CD4-positive, alpha-beta memory T cell (primary cell): ENCODE data around the gene EYA2. TPM values are rescaled to one million over a fixed set of nuclear protein-coding genes. Genes with fewer than 3 reads are reported as not detected.

Experiments
- CTCF ChIA-PET: fragments of 350-600 bp; sonication (Branson Sonifier 250); formaldehyde crosslinking; loops from one replicate; lab custom pipeline; 2021; ENCODE audit warnings: inconsistent platforms; ENCODE audit not compliant: partially characterized antibody; lab: Charles Lee
- POLR2A ChIA-PET: fragments of 350-600 bp; sonication (Branson Sonifier 250); formaldehyde crosslinking; loops from one replicate; lab custom pipeline; 2021; ENCODE audit not compliant: partially characterized antibody; lab: Charles Lee
- DNase-seq, 5 donors: peaks; one replicate each; pipeline versions ENCODE4 v3.0.0 to v3.0.0-alpha.2; 2020 to 2022; ENCODE audit warnings: mixed read lengths in 1 of 5
- H3K27ac ChIP-seq: one replicate; pipeline ENCODE4 v1.7.0; 2013; ENCODE audit warnings: low read depth, low read length
- H3K27me3 ChIP-seq: 2 replicates; pipeline ENCODE4 v1.7.0; 2013; ENCODE audit warnings: mild to moderate bottlenecking, low read length, moderate library complexity; ENCODE audit not compliant: insufficient read depth
- H3K36me3 ChIP-seq: 2 replicates; pipeline ENCODE4 v1.7.0; 2013; ENCODE audit warnings: mild to moderate bottlenecking, low read length, moderate library complexity; ENCODE audit not compliant: insufficient read depth
- H3K4me1 ChIP-seq: 2 replicates; pipeline ENCODE4 v1.7.0; 2013; ENCODE audit warnings: mild to moderate bottlenecking, low read length, moderate library complexity; ENCODE audit not compliant: insufficient read depth
- H3K4me3 ChIP-seq, 2 donors: one replicate each; pipeline ENCODE4 v1.7.0; 2013; ENCODE audit warnings: low read length in 2 of 2, mild to moderate bottlenecking in 1 of 2
- H3K9me3 ChIP-seq, 2 donors: one replicate each; pipeline ENCODE4 v1.7.0; 2013; ENCODE audit warnings: low read length in 2 of 2, control low read depth in 1 of 2; ENCODE audit not compliant: control insufficient read depth in 1 of 2
- H3K27ac Mint-ChIP-seq, 7 donors: one replicate each; pipeline ENCODE4 v1.8.0; 2020 to 2021; ENCODE audit warnings: mixed read lengths in 7 of 7, mild to moderate bottlenecking in 6 of 7, inconsistent platforms in 3 of 7, moderate library complexity in 3 of 7
- H3K27me3 Mint-ChIP-seq, 2 donors: one replicate each; pipeline ENCODE4 v1.8.0; 2020 to 2021; ENCODE audit warnings: mixed read lengths in 2 of 2
- H3K36me3 Mint-ChIP-seq, 2 donors: one replicate each; pipeline ENCODE4 v1.8.0; 2020 to 2021; ENCODE audit warnings: mixed read lengths in 2 of 2, inconsistent platforms in 1 of 2, mild to moderate bottlenecking in 1 of 2
- H3K4me1 Mint-ChIP-seq, 4 donors: one replicate each; pipeline ENCODE4 v1.8.0; 2020 to 2021; ENCODE audit warnings: mixed read lengths in 4 of 4, mild to moderate bottlenecking in 1 of 4
- H3K4me3 Mint-ChIP-seq, 8 donors: one replicate each; pipeline ENCODE4 v1.8.0; 2020 to 2021; ENCODE audit warnings: mixed read lengths in 8 of 8, mild to moderate bottlenecking in 7 of 8, moderate library complexity in 6 of 8, inconsistent platforms in 3 of 8
- H3K9me3 Mint-ChIP-seq, 8 donors: one replicate each; pipeline ENCODE4 v1.8.0; 2020 to 2021; ENCODE audit warnings: mixed read lengths in 8 of 8, mild to moderate bottlenecking in 5 of 8, inconsistent platforms in 3 of 8, moderate library complexity in 1 of 8
- intact Hi-C: fragments of 100-400 bp; cut with micrococcal nuclease; formaldehyde crosslinking; loops from one replicate; pipeline ENCODE4 v1.15.1; 2023
- polyA plus RNA-seq, 2 donors: library from polyadenylated mRNA; unstranded; fragments of 300-500 nt; fragmentation: Illumina TruSeq; gene quantifications; one replicate each; pipeline ENCODE4 v1.2.3, GENCODE V29; 2021
- total RNA-seq, 2 experiments: library from RNA; stranded (reverse); gene quantifications; one replicate each; pipeline ENCODE4 v1.2.3, GENCODE V29; 2021

The EYA2 gene
- total and polyA plus RNA-seq, 4 experiments from 2014 or later, result not detected

DNA sequence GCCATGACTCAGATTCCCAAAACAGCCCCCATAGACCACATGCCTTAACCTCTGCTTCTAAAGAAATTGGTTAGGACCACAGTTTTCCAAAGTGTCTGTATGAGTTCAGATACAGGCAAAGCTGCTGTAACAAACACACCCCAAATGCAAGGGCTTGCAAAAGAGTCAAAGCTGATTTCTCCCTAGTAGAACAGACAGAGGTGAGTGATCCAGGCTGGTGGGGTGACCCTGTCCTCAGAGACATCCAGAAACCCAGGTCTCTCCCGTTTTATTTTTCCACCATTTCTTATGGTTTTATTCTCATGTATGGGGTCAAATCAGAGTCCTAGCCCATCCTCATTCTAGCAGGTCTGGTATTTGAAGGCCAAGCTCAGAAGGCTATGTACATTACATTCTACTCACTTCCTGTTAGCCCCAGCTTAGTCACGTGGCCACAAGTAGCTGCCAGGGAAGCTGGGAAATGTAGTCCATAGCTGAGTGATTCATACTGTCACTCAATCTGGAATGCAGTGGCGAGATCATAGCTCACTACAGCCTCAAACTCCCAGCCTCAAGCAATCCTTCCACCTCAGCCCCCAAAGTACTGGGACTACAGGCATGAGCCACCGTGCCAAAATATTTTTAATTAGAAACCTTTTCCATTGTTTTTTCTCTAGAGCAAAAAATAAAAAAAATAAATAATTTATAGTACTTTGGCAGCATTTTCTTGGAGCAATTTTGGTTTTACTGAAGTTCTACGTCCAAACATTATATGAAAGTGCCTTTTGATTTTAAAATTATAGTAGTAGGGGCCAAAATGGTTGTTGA is 286.6 kb downstream of the EYA2 start:
- Mint-ChIP-seq H3K27ac (no peak overlapping the region), H3K4me3 (no peak overlapping the region), H3K4me1 (peaks cover 0 to 5% (median 2%) of the 10 kb centered on the region in 4 donors), H3K9me3 (peaks cover 0 to 3% (median 0%) of the 10 kb centered on the region in 8 donors), H3K36me3 (no peaks in the 10 kb centered on the region), H3K27me3 (peaks cover 0 to 3% of the 10 kb centered on the region in 2 donors)
- H3K27ac ChIP-seq, result no peak overlapping the region
- no peaks in the 10 kb centered on the region for H3K9me3 ChIP-seq
- ChIA-PET CTCF (interaction anchor here (0.6 kb wide), 1 partner anchor 120 kb away, joined by 3 read pairs; no protein-coding TSS in a partner anchor), POLR2A (no interaction called here)
- DNase-seq, result no peak
- H3K4me1 ChIP-seq, result no peaks in the 10 kb centered on the region
- no peaks in the 10 kb centered on the region for H3K36me3 ChIP-seq
- intact Hi-C loops, result no loop called here
- H3K27me3 ChIP-seq, result no peaks in the 10 kb centered on the region
- no peak overlapping the region for H3K4me3 ChIP-seq

DNA sequence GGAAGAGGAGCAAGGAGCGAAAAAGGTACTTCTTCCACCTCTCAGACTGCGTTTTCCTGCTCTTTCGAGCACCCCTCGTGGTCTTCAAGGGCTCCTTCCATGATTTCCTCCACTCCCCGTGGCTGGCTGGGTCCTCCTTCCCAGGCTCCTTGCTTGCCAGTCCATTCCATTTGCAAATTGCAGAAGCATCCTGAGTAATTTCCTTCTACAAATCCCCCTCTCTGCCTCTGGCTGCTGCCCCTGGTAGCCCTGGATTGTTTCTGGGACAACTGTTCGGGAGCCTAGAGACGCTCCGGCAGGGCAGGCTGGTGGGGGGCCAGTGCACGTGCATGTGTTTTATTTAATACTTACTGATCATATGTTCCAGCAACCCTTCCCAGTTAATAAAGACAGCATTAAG is 288.7 kb downstream of the EYA2 start:
- peaks cover 1 to 12% (median 6%) of the 10 kb centered on the region in 4 donors for H3K4me1 Mint-ChIP-seq
- no peaks in the 10 kb centered on the region for H3K27me3 ChIP-seq
- H3K4me3 ChIP-seq, result no peak overlapping the region
- no peaks in the 10 kb centered on the region for H3K36me3 ChIP-seq
- no peaks in the 10 kb centered on the region for H3K9me3 ChIP-seq
- H3K9me3 Mint-ChIP-seq, result no peaks in the 10 kb centered on the region
- H3K4me1 ChIP-seq, result peaks cover 12% of the 10 kb centered on the region
- H3K27ac ChIP-seq, result no peak overlapping the region
- POLR2A ChIA-PET, result no interaction called here
- no peak overlapping the region for H3K4me3 Mint-ChIP-seq
- CTCF ChIA-PET, result no interaction called here
- intact Hi-C loops, result no loop called here
- no peak for DNase-seq
- no peak overlapping the region for H3K27ac Mint-ChIP-seq
- no peaks in the 10 kb centered on the region for H3K36me3 Mint-ChIP-seq
- H3K27me3 Mint-ChIP-seq, result peaks cover 2 to 4% of the 10 kb centered on the region in 2 donors

- H3K36me3 Mint-ChIP-seq, result no peaks in the 10 kb centered on the region
- H3K4me1 Mint-ChIP-seq, result peaks cover 6 to 19% (median 13%) of the 10 kb centered on the region in 4 donors
- peak; percentile 11 to 62 (median 24) for DNase-seq
- Histone ChIP-seq H3K27ac (no peak overlapping the region), H3K9me3 (no peaks in the 10 kb centered on the region), H3K27me3 (no peaks in the 10 kb centered on the region), H3K4me1 (peaks cover 17% of the 10 kb centered on the region), H3K36me3 (no peaks in the 10 kb centered on the region), H3K4me3 (no peak overlapping the region)
- ChIA-PET POLR2A (no interaction called here), CTCF (no interaction called here)
- H3K9me3 Mint-ChIP-seq, result no peaks in the 10 kb centered on the region
- H3K27me3 Mint-ChIP-seq, result peaks cover 6 to 7% of the 10 kb centered on the region in 2 donors
- intact Hi-C loops, result no loop called here
- no peak overlapping the region for H3K4me3 Mint-ChIP-seq
- peak overlapping the region in 2 of 7 donors; percentile 32 to 33 for H3K27ac Mint-ChIP-seq
Measured at GRCh38 chr20:47187450-47188195, 293.0 kb downstream of the EYA2 start.

GRCh38 chr20:47188540-47188939 is 293.9 kb downstream of the EYA2 start:
- CTCF ChIA-PET, result interaction anchor here (1.3 kb wide), 2 partner anchors 10 to 196 kb away, joined by 6 to 7 read pairs; no protein-coding TSS in a partner anchor
- Histone ChIP-seq H3K27ac (no peak overlapping the region), H3K27me3 (no peaks in the 10 kb centered on the region), H3K36me3 (no peaks in the 10 kb centered on the region), H3K4me3 (no peak overlapping the region), H3K4me1 (peaks cover 17% of the 10 kb centered on the region), H3K9me3 (no peaks in the 10 kb centered on the region)
- H3K27ac Mint-ChIP-seq, result peak overlapping the region in 3 of 7 donors; percentile 21 to 68 (median 33)
- DNase-seq, result peak in 4 of 5 donors; percentile 15 to 39 (median 31)
- POLR2A ChIA-PET, result no interaction called here
- H3K9me3 Mint-ChIP-seq, result no peaks in the 10 kb centered on the region
- H3K27me3 Mint-ChIP-seq, result peaks cover 6 to 7% of the 10 kb centered on the region in 2 donors
- no peaks in the 10 kb centered on the region for H3K36me3 Mint-ChIP-seq
- intact Hi-C loops, result no loop called here
- peaks cover 6 to 19% (median 13%) of the 10 kb centered on the region in 4 donors for H3K4me1 Mint-ChIP-seq
- H3K4me3 Mint-ChIP-seq, result peak overlapping the region in 4 of 8 donors; percentile 18 to 68 (median 52)

DNA sequence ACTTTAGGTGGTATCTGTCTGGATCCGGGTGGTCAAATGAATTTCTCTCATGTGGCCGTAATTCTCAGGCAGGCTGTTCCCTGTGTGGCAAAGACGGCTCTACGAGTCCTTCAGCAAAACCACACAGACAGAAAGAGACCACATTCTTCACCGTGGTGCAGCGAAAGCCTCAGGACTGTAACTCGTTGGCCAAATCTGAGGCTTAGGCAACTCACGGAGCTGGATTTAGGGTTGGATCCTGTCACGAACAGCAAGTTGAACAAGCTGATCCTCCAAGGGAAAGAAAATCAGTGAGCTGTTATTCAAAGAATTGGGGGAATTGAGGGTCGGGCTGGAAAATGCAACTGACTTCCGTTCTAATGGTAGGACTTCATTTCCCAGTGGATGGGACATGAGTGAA is 294.4 kb downstream of the EYA2 start:
- H3K9me3 ChIP-seq, result no peaks in the 10 kb centered on the region
- no peak overlapping the region for H3K4me3 Mint-ChIP-seq

GRCh38 chr20:47191074-47191673 is 296.5 kb downstream of the EYA2 start:
- Mint-ChIP-seq H3K4me3 (no peak overlapping the region), H3K9me3 (no peaks in the 10 kb centered on the region), H3K27ac (no peak overlapping the region), H3K4me1 (peaks cover 6 to 19% (median 10%) of the 10 kb centered on the region in 4 donors), H3K27me3 (peaks cover 4 to 7% of the 10 kb centered on the region in 2 donors), H3K36me3 (no peaks in the 10 kb centered on the region)
- no peak for DNase-seq
- POLR2A ChIA-PET, result no interaction called here
- no peaks in the 10 kb centered on the region for H3K36me3 ChIP-seq
- peaks cover 17% of the 10 kb centered on the region for H3K4me1 ChIP-seq
- intact Hi-C loops, result no loop called here
- no peaks in the 10 kb centered on the region for H3K9me3 ChIP-seq
- CTCF ChIA-PET, result no interaction called here
- no peaks in the 10 kb centered on the region for H3K27me3 ChIP-seq
- H3K4me3 ChIP-seq, result no peak overlapping the region
- H3K27ac ChIP-seq, result no peak overlapping the region

More for the DNA sequence above, 294.4 kb downstream of the EYA2 start:
- peaks cover 4 to 7% of the 10 kb centered on the region in 2 donors for H3K27me3 Mint-ChIP-seq
- intact Hi-C loops, result no loop called here
- H3K36me3 Mint-ChIP-seq, result no peaks in the 10 kb centered on the region
- Histone ChIP-seq H3K4me3 (no peak overlapping the region), H3K36me3 (no peaks in the 10 kb centered on the region), H3K27me3 (no peaks in the 10 kb centered on the region), H3K27ac (no peak overlapping the region), H3K4me1 (peaks cover 17% of the 10 kb centered on the region)
- ChIA-PET POLR2A (no interaction called here), CTCF (interaction anchor here (0.7 to 1.3 kb wide), 3 partner anchors 10 to 195 kb away, joined by 3 to 7 read pairs (median 6); no protein-coding TSS in a partner anchor)
- peaks cover 6 to 19% (median 13%) of the 10 kb centered on the region in 4 donors for H3K4me1 Mint-ChIP-seq
- H3K9me3 Mint-ChIP-seq, result no peaks in the 10 kb centered on the region
- DNase-seq, result no peak
- H3K27ac Mint-ChIP-seq, result peak overlapping the region in 1 of 7 donors; percentile 33

- Histone ChIP-seq H3K27me3 (no peaks in the 10 kb centered on the region), H3K9me3 (no peaks in the 10 kb centered on the region), H3K4me3 (no peak overlapping the region), H3K36me3 (no peaks in the 10 kb centered on the region), H3K4me1 (peaks cover 17% of the 10 kb centered on the region), H3K27ac (no peak overlapping the region)
- no peak overlapping the region for H3K27ac Mint-ChIP-seq
- no peaks in the 10 kb centered on the region for H3K9me3 Mint-ChIP-seq
- ChIA-PET CTCF (no interaction called here), POLR2A (no interaction called here)
- peaks cover 4 to 7% of the 10 kb centered on the region in 2 donors for H3K27me3 Mint-ChIP-seq
- H3K36me3 Mint-ChIP-seq, result no peaks in the 10 kb centered on the region
- no peak overlapping the region for H3K4me3 Mint-ChIP-seq
- intact Hi-C loops, result no loop called here
- H3K4me1 Mint-ChIP-seq, result peaks cover 6 to 19% (median 12%) of the 10 kb centered on the region in 4 donors
- DNase-seq, result no peak
Measured at GRCh38 chr20:47191956-47192355, 297.3 kb downstream of the EYA2 start.
